Activated CD8-positive, alpha-beta T cell treated with anti-CD3 and anti-CD28 coated beads for 36 hours (primary cell): Measurements from ENCODE around the gene AUTS2. TPM values are rescaled to one million over a fixed set of nuclear protein-coding genes. Genes with fewer than 3 reads are reported as not detected.

Experiments
- ATAC-seq: fragments of 200-7000 bp; cut with Tn5 transposase; one replicate; pipeline ENCODE4 v1.10.0; 2021; ENCODE audit warnings: mild to moderate bottlenecking, moderate library complexity
- CTCF ChIA-PET: fragments of 350-600 bp; sonication (Branson Sonifier 250); formaldehyde crosslinking; loops from one replicate; lab custom pipeline; 2021; ENCODE audit warnings: antibody characterized with exemption; lab: Charles Lee
- POLR2A ChIA-PET: fragments of 350-600 bp; sonication (Branson Sonifier 250); formaldehyde crosslinking; loops from one replicate; lab custom pipeline; 2021; ENCODE audit warnings: antibody characterized with exemption; lab: Charles Lee
- DNase-seq: peaks from one replicate; pipeline ENCODE4 v3.0.0-alpha.2; 2020
- H3K27ac Mint-ChIP-seq: one replicate; pipeline ENCODE4 v1.8.0; 2021; ENCODE audit warnings: mild to moderate bottlenecking, mixed read lengths
- H3K27me3 Mint-ChIP-seq: one replicate; pipeline ENCODE4 v1.8.0; 2021; ENCODE audit warnings: mixed read lengths
- H3K36me3 Mint-ChIP-seq: one replicate; pipeline ENCODE4 v1.8.0; 2021; ENCODE audit warnings: low read depth, mixed read lengths
- H3K4me1 Mint-ChIP-seq: one replicate; pipeline ENCODE4 v1.8.0; 2021; ENCODE audit warnings: low read depth, mixed read lengths
- H3K4me3 Mint-ChIP-seq: one replicate; pipeline ENCODE4 v1.8.0; 2021; ENCODE audit warnings: mild to moderate bottlenecking, moderate library complexity, mixed read lengths
- H3K9me3 Mint-ChIP-seq: one replicate; pipeline ENCODE4 v1.8.0; 2021; ENCODE audit warnings: mixed read lengths
- CTCF ChIP-seq: fragments of 200-600 bp; IDR thresholded peaks from one replicate; pipeline ENCODE4 v1.8.0; 2022; ENCODE audit warnings: antibody characterized with exemption, mild to moderate bottlenecking
- intact Hi-C: fragments of 100-400 bp; cut with micrococcal nuclease; formaldehyde crosslinking; loops from one replicate; pipeline ENCODE4 v1.10.0; 2022
- total RNA-seq, 2 experiments: library from RNA; stranded (reverse); gene quantifications; one replicate each; pipeline ENCODE4 v1.2.3, GENCODE V29; 2021

AUTS2 gene
- total RNA-seq, 2 experiments from 2014 or later, result 3.1 to 3.3 TPM

- Mint-ChIP-seq H3K9me3 (no peaks in the 10 kb centered on the region), H3K4me1 (no peaks in the 10 kb centered on the region), H3K4me3 (no peak overlapping the region), H3K27ac (no peak overlapping the region), H3K36me3 (no peaks in the 10 kb centered on the region), H3K27me3 (no peaks in the 10 kb centered on the region)
- DNase-seq (no peak), ATAC-seq (no peak)
- CTCF ChIA-PET, result interaction anchor here (1.0 kb wide), 1 partner anchor 22 kb away, joined by 3 read pairs; no protein-coding TSS in a partner anchor
- POLR2A ChIA-PET, result no interaction called here
- intact Hi-C loops, result no loop called here
- TF ChIP-seq CTCF, result no peak
These were observed 973.2 kb downstream of the AUTS2 start for GRCh38 chr7:70571403-70571934.

GRCh38 chr7:70571961-70572360 is 973.7 kb downstream of the AUTS2 start:
- CTCF ChIA-PET, result interaction anchor here (1.0 kb wide), 1 partner anchor 23 kb away, joined by 3 read pairs; no protein-coding TSS in a partner anchor
- no peaks in the 10 kb centered on the region for H3K4me1 Mint-ChIP-seq
- no peak overlapping the region for H3K4me3 Mint-ChIP-seq
- ATAC-seq, result no peak
- no peaks in the 10 kb centered on the region for H3K27me3 Mint-ChIP-seq
- no peak for DNase-seq
- intact Hi-C loops, result no loop called here
- TF ChIP-seq CTCF, result no peak
- no peak overlapping the region for H3K27ac Mint-ChIP-seq
- POLR2A ChIA-PET, result no interaction called here
- H3K36me3 Mint-ChIP-seq, result no peaks in the 10 kb centered on the region
- H3K9me3 Mint-ChIP-seq, result no peaks in the 10 kb centered on the region

GRCh38 chr7:70572571-70572970 is 974.3 kb downstream of the AUTS2 start:
- Mint-ChIP-seq H3K27ac (no peak overlapping the region), H3K36me3 (no peaks in the 10 kb centered on the region), H3K27me3 (no peaks in the 10 kb centered on the region), H3K9me3 (no peaks in the 10 kb centered on the region), H3K4me1 (no peaks in the 10 kb centered on the region), H3K4me3 (no peak overlapping the region)
- DNase-seq (no peak), ATAC-seq (no peak)
- intact Hi-C loops, result no loop called here
- TF ChIP-seq CTCF, result no peak
- ChIA-PET POLR2A (no interaction called here), CTCF (no interaction called here)

GRCh38 chr7:70573071-70573661 is 974.9 kb downstream of the AUTS2 start:
- Mint-ChIP-seq H3K27me3 (no peaks in the 10 kb centered on the region), H3K4me1 (no peaks in the 10 kb centered on the region), H3K27ac (no peak overlapping the region), H3K4me3 (no peak overlapping the region), H3K36me3 (no peaks in the 10 kb centered on the region), H3K9me3 (no peaks in the 10 kb centered on the region)
- DNase-seq, result no peak
- ChIA-PET CTCF (no interaction called here), POLR2A (no interaction called here)
- intact Hi-C loops, result no loop called here
- TF ChIP-seq CTCF, result no peak
- no peak for ATAC-seq

- Mint-ChIP-seq H3K27ac (no peak overlapping the region), H3K9me3 (no peaks in the 10 kb centered on the region), H3K4me1 (no peaks in the 10 kb centered on the region), H3K36me3 (no peaks in the 10 kb centered on the region), H3K4me3 (no peak overlapping the region), H3K27me3 (no peaks in the 10 kb centered on the region)
- DNase-seq, result no peak
- ChIA-PET CTCF (no interaction called here), POLR2A (no interaction called here)
- TF ChIP-seq CTCF, result no peak
- no peak for ATAC-seq
- intact Hi-C loops, result no loop called here
These were observed 975.4 kb downstream of the AUTS2 start for GRCh38 chr7:70573696-70574095.
